AG04449 (cell line): ENCODE data around the gene AMIGO3.
"Not testable (repeated sequence)": the region's sequence is repeated elsewhere in the genome, so short reads cannot be mapped to it uniquely, and the experiment has no call there.

ENCODE experiments used
- CTCF ChIA-PET: fragments of 350-600 bp; formaldehyde crosslinking; extraction: SDS; loops from one replicate; lab custom pipeline; 2021; ENCODE audit warnings: antibody characterized with exemption; lab: Yijun Ruan, JAX
- POLR2A ChIA-PET: fragments of 400-600, 350-600 bp; formaldehyde crosslinking; extraction: SDS; loops from one replicate; lab custom pipeline; 2020; ENCODE audit warnings: antibody characterized with exemption, inconsistent platforms; lab: Yijun Ruan, JAX
- DNase-seq: peaks from one replicate; pipeline ENCODE4 v3.0.0-alpha.2; 2010; ENCODE audit warnings: low read depth, low spot score
- H3K4me3 ChIP-seq: 2 replicates; pipeline ENCODE4 v1.5.1; 2011; ENCODE audit warnings: low read depth, mild to moderate bottlenecking, control low read depth, low read length
- CTCF ChIP-seq: IDR thresholded peaks from one replicate; pipeline ENCODE4 v1.5.1; 2011; ENCODE audit warnings: mild to moderate bottlenecking, moderate library complexity, low read length, control low read depth, inconsistent platforms; ENCODE audit not compliant: insufficient read depth; ENCODE audit errors: missing control alignments

AMIGO3 gene

GRCh38 chr3:49685846-49686245 lies 33.6 kb downstream of the AMIGO3 start:
- CTCF ChIA-PET, POLR2A ChIA-PET, H3K4me3 ChIP-seq, DNase-seq: not testable (repeated sequence)

- DNase-seq, CTCF ChIA-PET, POLR2A ChIA-PET, H3K4me3 ChIP-seq: not testable (repeated sequence)
Measured at GRCh38 chr3:49685103-49685502, 34.4 kb downstream of the AMIGO3 start.

DNA sequence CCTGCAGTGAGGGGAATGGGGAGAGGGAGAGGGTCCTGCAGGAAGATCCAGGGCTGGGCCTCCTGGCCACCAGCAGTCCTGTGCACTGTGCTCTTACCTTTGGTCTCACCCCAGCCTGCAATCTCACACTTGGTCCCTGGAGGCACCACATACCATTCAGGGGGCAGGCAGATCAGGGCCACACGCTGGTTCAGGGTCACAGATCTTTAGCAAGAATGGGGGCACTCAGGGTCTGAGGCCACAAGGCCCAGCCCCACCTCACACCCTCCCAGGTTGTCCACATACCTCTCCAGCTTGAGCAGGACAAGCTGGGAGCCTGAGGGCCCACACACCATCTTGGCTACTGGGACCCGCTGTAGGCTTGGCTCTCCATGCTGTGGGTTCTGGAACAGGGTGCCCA lies 35.0 kb downstream of the AMIGO3 start:
- POLR2A ChIA-PET, CTCF ChIA-PET, DNase-seq, H3K4me3 ChIP-seq: not testable (repeated sequence)

GRCh38 chr3:49683162-49683561 lies 36.3 kb downstream of the AMIGO3 start:
- CTCF ChIA-PET = interaction anchor here (1.0 to 1.2 kb wide), 2 partner anchors 143 to 145 kb away, joined by 3 to 4 read pairs; no protein-coding TSS in a partner anchor
- TF ChIP-seq CTCF = no peak
- no peak overlapping the region for H3K4me3 ChIP-seq
- DNase-seq = no peak
- POLR2A ChIA-PET = interaction anchor here (0.6 kb wide), 1 partner anchor 124 kb away, joined by 3 read pairs; no protein-coding TSS in a partner anchor

GRCh38 chr3:49681543-49681942 lies 37.9 kb downstream of the AMIGO3 start:
- CTCF ChIA-PET = interaction anchor here (2.2 kb wide), 1 partner anchor 10 kb away, joined by 6 read pairs; no protein-coding TSS in a partner anchor
- TF ChIP-seq CTCF = no peak
- no peak for DNase-seq
- POLR2A ChIA-PET = no interaction called here
- no peak overlapping the region for H3K4me3 ChIP-seq

GRCh38 chr3:49681232-49681522 lies 38.3 kb downstream of the AMIGO3 start:
- no peak for TF ChIP-seq CTCF
- no peak for DNase-seq
- ChIA-PET CTCF (interaction anchor here (2.2 kb wide), 1 partner anchor 9 kb away, joined by 6 read pairs; no protein-coding TSS in a partner anchor), POLR2A (no interaction called here)
- H3K4me3 ChIP-seq = no peak overlapping the region

DNA sequence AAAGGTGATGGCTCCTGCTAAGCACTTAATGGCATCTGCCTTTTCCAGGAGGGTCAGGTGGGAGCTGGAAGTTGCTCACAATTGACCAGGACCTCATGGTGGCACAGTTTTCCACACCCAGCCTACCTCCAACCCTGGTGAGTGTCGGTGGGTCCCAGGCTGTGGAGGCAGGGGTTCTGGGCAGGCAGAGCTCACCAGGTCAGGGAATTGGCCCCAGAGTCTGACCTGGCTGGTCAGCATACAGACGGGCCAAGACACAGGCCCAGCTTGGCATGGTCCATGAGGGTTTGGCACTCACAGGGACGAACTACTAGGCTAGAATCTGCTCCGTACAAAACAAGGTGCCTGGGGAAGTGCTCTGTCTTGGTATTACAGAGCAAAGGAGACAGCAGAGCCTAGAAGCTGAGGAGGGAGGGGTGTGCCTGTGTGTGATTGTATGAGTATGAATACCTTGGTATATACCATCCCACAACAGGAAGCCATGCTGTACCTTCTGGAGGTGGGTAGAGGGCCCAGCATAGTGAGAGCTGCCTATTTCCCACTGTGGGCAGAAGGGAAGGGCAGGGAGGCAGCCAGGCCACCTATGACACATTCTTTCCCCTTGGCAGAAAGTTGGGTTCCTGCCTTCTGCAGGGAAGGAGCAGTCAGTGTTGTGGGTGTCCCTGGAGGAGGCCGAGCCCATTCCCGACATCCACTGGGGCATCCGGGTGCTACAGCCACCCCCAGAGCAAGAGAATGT lies 38.8 kb downstream of the AMIGO3 start:
- H3K4me3 ChIP-seq = no peak overlapping the region
- no peak for DNase-seq
- POLR2A ChIA-PET = no interaction called here
- TF ChIP-seq CTCF = no peak
- CTCF ChIA-PET = interaction anchor here (2.2 to 4.4 kb wide), 2 partner anchors 9 to 141 kb away, joined by 6 to 31 read pairs; no protein-coding TSS in a partner anchor

DNA sequence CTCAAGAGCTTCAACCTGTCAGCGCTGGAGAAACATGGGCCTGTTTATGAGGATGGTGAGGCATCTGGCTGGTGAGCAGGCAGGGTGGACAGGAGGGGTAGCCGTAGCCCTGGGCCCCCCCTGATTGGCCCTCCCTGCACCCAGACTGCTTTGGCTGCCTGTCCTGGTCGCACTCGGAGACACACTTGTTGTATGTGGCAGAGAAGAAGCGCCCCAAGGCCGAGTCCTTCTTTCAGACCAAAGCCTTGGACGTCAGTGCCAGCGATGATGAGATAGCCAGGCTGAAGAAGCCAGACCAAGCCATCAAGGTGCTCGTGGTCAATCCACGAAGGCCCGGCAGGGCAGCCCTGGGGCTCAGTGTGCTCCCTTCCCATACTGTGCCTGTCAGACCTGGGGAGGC lies 43.6 kb downstream of the AMIGO3 start:
- ChIA-PET CTCF (interaction anchor here (1.4 to 1.5 kb wide), 2 partner anchors 137 to 139 kb away, joined by 3 to 10 read pairs; no protein-coding TSS in a partner anchor), POLR2A (no interaction called here)
- DNase-seq = no peak
- TF ChIP-seq CTCF = no peak
- H3K4me3 ChIP-seq = no peak overlapping the region
